Measurements from ENCODE around the gene FETUB.

Gene FETUB, protein sequence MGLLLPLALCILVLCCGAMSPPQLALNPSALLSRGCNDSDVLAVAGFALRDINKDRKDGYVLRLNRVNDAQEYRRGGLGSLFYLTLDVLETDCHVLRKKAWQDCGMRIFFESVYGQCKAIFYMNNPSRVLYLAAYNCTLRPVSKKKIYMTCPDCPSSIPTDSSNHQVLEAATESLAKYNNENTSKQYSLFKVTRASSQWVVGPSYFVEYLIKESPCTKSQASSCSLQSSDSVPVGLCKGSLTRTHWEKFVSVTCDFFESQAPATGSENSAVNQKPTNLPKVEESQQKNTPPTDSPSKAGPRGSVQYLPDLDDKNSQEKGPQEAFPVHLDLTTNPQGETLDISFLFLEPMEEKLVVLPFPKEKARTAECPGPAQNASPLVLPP

DNA sequence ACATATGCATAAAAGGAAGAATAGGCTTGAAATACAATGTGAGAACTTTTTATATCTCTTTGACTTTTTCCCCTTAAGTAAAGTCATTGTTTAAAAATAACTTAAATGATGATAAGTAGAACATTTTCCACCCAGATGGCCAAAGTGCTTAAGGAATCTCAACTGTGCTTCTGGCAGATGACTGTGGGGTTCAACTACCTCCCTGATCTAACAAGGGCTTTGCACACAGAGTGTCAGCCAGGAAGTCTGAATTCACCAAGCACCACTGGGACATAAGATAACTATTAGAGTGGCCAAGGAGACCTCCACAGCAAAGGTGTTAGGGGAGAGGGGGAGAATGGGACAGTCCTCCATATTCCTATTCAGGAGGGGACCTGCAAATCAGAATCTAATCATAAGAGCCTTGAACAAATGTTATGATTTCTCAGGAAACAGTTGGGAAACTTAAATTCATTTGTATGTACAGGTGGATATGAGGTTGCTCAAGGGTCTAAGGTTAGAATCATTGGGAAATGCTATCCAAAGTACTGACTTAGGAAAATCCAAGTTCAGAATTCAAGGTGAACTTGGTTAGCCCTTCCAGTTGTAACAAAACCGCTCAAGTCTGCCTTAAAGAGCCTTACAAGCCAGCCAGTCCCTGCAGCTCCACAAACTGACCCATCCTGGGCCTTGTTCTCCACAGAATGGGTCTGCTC is at the start of gene FETUB:
Gene FETUB, plus strand, starts transcription at position 622 of the 695 bp plus-strand sequence. Its CDS starts 62 bp downstream, at position 684.
- no peak for DNase-seq (ENCODE audit: low read depth in 2 of 3, low spot score in 2 of 3)

DNA sequence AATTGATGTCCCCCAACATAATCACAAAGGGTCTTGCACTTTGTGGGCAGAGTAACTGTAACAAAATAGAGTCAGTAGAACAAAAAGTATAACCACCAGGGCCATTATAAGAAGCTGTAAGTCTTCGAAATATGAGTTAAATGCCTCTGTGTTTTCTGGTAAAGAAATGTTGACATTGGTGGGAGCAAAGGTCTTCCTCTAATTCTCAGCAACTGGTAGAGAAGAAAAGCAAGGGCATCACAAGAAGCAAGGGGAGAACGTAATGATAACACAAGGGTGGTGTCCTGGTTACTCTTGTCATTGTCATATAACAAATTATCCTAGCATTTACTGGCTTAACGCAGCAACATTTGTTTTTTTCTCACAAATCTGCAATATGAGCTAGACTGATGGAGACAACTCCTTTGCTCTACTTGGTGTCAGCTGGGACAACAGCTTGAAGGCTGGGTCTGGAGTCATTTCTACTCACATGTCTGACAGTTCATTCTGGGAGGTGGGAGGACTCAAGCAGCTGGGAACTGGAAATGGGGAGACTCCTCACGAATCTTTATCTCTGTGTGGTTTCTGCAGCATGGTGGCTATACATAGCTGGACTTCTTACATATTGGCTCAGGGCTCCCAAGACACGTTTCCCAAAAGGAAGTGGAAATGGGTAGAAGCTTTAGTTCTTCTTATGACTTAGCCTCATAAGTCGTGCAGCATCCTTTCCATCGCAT is 49.5 kb upstream of the FETUB start:
- no peak for DNase-seq (ENCODE audit: low read depth in 2 of 3, low spot score in 2 of 3)

DNA sequence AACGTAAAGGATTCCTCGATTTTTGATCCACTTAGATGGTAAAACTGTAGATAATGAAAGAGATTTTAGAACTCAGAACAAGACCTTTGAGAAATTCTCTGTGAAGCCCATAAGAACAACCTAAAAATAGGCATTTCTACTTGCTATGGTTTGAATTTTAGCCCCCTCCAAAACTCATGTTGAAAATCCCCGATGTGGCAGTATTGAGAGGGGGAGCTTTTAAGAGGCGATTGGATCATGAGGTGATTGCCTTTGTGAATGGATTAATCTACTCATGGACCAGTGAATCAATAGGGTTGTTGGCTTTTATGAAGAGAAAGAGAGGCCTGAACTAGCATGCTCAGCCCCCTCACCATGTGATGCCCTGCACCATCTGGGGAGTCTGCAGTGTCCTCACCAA is 47.5 kb upstream of the FETUB start:
- no peak for DNase-seq (ENCODE audit: low read depth in 2 of 3, low spot score in 2 of 3)

DNA sequence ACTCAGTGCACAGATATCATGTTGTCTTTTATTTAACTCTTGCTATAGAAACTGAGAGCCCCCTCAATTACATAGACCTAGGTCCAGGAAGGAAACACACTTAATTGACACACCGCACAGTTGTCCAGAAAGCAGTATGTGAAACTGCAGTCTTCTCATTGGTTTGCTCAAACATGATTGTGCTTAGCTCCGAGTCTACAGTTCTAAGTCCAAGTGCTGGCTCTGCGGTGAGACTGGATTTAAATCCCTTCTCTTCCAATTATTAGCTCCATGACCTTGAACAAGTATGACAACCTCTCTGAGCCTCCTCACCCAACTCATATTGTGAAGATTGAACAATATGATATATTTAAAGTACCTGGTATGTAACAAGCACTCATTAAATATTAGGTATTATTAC is 46.3 kb upstream of the FETUB start:
- DNase-seq (ENCODE audit: low read depth in 2 of 3, low spot score in 2 of 3) = no peak

DNA sequence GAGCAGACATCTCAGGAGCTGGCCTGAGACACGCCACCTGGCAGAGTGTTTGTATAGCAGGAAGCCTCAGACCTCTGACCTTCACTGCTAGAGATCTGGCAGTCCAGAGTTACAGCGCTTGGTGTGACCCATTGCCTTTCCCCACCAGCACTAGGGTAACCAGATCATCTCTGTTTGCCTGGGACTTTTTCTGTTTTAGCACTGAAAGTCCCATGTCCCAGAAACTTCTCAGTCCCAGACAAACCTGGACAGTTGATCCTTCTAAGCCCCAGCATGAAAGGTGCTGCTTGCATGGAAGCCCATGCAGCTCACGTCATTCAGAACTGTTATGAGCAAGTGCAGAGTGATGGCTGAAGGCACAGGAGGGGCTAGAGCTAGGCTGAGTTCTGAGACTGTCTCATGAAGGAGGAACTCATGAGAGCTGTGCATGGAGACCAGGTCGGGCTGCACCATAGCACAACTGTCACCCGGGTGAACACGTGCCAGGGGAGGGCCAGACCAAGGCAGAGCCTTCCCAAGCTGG is 45.5 kb upstream of the FETUB start:
- no peak for DNase-seq (ENCODE audit: low read depth in 2 of 3, low spot score in 2 of 3)

DNA sequence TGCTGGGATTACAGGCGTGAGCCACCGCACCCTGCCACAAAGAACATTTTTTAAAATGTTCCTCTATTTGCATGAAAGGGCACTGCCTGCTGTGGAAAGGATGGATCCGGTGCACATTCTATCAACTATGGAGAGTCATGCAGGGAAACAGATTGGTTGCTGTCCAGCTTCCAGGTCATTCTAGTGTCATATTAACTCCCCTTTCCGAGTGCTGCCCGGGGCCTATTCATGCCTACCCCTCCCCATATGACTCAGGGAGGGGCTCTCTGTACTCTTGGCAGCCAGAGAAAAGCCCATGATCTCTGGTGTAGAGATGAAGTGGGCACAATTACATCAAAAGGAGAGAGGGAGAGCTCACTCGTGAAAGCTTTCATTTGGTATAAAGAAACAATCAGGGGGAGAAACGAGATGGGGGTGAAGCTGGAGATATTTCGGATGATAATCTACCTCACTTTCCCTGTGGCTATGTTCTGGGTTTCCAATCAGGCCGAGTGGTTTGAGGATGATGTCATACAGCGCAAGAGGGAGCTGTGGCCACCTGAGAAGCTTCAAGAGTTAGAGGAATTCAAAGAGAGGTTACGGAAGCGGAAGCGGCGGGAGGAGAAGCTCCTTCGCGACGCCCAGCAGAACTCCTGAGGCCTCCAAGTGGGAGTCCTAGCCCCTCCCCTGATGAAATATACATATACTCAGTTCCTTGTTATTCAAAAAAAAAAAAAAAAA is 43.5 kb upstream of the FETUB start:
- no peak for DNase-seq (ENCODE audit: low read depth in 2 of 3, low spot score in 2 of 3)

DNA sequence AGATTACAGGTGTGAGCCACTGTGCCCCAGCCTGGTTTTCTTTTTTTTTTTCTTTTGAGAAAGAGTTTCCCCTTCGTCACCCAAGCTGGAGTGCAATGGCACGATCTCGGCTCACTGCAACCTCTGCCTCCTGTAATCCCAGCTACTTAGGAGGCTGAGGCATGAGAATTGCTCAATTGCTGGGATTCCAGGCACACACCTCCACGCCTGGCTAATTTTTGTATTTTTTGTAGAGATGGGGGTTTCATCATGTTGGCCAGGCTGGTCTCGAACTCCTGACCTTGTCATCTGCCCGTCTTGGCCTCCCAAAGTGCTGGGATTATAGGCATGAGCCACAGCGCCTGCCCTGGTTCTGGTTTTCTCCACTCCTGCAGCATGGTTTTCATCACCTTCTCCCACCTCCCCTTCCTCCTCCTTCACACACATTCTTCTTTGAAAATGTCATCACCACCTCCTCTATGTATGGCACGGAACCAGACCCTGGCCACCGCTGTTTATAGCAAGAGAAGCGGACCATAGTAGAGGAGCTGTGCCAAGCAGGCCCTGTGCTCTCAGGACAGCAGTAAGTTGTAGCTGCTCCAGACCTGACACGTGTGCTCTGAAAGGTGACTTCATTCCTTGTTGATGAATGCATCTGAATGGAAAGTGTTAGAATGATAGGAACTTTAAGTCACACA is 42.0 kb upstream of the FETUB start:
- no peak for DNase-seq (ENCODE audit: low read depth in 2 of 3, low spot score in 2 of 3)

DNA sequence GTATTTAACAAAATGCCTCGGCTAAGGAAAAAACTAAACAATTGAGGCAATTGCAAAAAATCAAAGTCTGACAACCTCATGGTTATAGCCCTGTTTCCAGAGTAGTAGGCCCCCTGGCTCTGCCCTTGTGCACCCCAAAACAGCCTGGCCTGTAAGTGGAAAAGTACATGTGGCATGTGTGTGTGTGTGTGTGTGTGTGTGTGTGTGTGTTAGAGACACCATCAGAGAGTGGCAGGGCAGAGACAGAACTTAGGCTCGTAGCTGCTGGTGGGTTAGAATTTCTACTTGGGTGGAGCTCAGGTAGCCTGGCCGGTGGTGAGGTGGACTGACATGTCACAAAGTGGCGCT is 41.4 kb upstream of the FETUB start:
- DNase-seq (ENCODE audit: low read depth in 2 of 3, low spot score in 2 of 3) = no peak

DNA sequence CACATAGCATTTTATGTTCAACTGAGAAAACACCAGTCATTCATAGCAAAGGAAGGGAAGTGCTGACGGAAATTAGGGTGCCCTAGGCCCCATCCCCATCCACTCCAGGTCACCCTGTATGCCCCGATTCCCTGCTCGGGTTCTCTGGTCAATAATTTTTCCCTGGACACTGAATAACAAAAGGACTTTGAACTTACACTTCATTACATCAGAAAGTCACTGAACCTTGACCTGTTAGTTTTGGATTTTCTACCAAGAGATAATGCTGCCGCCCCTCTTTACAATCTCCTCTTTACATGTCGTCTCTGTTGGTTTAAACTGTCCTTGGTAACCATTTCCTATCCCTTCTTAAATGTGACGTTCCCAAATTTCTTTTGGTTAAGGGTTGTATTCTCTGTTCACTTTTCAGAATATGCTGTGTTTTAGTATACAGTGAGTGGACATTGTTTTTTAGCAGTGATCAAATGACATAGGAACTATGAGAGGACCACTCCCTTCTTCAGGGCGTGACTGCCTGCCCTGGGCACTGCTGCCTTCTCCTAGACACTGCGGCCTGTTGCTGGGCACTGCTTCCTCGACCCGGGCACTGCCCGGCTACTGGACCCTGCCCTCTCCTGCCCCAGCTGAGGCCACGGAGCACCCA is 40.9 kb upstream of the FETUB start:
- DNase-seq (ENCODE audit: low read depth in 2 of 3, low spot score in 2 of 3) = no peak

DNA sequence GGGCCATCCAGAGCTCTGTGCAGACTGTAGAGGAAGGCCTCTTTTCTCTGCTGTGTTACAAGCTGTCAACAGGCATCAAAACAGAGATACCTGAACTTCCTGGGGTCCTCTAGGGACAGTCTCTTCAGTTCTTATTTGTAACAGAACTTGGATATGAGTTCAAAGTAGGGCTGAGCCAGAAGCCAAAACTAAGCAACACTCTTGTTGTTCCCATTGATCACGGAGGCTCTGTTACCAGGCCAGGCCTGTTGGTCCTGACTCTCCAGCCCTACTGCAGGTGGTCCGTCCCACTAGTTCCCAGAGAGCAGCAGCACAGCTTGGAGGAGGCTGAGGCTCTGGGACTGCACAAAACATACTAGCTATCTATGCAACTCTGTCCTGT is 40.4 kb upstream of the FETUB start:
- DNase-seq (ENCODE audit: low read depth in 2 of 3, low spot score in 2 of 3) = no peak

DNA sequence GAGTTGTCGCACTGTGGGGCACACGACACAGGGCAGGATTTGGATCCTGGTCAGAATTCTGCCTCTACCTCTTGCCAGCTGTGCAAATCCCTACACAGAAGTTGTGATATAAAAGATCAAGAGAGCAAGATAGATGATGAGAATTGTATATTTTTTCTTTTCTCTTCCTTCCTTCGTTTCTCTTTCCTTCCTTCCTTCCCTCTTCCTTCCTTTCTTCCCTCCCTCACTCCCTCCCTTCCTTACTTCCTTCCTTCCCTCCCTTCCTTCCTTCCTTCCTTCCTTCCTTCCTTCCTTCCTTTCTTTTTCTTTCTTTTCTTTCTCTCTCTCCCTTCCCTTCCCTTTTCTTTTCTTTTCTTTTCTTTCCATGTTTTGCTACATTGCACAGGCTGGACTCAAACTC is 39.3 kb upstream of the FETUB start:
- DNase-seq (ENCODE audit: low read depth in 2 of 3, low spot score in 2 of 3) = no peak

DNA sequence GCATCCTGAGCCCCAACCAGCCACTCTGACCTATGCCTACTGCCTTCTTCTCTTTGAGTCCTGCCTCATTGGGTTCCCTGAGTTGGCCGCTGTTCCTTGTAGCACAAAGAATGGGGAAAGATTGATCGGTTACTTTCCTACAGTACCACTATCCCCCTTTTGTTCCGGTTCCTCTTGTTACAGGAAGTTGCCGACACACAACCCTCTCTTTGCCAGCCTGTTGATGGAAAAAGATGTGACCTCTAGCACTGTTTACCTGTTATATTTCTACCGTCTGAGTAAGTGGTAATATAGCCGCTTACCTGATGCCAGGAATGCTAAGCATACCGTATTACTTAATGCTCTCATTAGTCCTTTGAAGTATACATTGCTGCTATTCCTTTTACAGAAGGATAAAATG is 37.0 kb upstream of the FETUB start:
- no peak for DNase-seq (ENCODE audit: low read depth in 2 of 3, low spot score in 2 of 3)

DNA sequence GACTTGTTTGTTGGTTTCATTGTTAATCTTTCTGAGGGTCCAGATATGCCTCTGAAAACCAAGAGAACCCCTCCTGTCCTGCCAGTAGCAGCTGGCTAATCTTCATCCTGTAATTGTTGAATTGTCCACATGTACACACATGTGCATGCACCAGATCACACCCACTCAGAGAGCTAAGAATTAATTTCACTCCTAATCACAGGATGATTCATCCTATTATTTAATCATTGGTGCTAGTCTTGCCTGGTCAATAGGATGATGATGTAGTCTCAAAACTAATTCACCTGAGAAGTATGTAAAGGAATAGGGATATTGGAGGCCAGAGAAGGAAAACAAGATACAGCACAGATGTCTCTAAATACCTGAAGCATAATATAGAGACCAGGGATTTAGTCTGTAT is 35.1 kb upstream of the FETUB start:
- no peak for DNase-seq (ENCODE audit: low read depth in 2 of 3, low spot score in 2 of 3)

DNA sequence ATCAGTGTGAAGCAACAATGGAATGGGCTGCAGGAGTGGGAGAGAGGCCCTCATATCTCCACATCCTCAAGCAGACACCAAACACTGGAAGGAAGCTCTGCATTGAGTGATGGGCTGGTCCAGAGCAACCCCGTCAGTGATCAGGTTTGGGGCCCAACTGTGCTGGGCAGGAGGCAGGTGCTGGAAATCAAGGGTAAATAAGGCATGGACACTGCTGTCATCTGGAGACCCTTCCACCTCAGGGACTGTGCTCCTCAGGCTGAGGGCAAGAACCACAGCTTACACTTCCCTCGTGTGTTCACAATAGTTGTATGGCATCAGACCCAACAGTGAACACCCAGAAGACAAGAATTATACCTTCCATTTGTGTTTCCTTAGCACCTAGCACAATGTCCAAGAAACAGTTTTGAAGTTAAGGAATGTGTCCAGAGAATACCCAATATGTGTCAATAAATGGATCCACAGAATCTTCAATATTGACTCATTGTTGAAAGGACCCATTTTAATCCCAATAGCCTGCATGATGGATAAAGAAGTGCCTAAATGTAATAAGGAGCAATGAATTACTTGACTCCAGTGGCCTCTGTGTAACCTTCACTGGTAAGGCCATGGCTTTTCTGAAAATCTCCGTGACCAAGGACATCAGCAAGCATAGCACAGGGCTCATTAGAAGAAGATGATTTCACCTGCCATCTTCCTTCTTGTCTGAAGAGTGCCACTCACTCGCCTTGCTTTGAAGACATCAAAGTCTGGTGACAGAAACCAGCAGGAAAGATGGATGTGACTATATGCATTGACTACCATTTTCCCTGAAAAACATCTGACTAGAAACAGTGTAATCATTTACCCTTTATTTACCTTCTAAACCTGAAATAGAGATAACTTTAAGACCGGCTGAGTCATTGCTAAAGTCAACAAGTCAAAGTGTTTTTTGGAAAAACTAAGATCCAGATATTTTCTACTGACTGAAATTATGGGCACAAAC is 34.3 kb upstream of the FETUB start:
- DNase-seq (ENCODE audit: low read depth in 2 of 3, low spot score in 2 of 3) = no peak

DNA sequence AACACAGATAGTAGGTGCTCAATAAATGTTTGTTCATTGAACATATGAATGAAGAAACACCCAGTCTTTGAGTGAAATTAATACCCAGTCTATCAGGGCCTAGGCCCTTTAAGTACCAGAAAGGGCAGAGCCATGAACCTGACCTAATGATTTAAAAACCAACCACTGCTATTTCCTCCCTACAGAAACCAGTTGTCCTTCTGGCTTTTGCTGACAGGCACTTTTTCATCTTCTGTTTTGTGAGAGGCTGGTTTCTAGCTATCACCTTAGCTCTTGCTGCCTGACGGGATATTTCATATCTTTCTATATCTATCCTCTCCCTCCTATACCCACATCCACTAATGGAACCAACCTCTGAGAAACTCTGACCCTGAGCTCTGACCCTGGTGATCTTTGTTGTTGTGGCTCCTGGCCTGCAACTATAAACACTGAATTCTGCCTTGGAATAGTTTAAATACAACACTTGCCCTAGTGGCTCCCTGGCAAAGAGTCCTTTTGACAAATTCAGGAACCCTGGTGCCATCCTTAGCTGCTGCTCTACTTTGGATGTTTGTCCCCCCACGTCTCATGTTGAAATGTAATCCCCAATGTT is 31.5 kb upstream of the FETUB start:
- no peak for DNase-seq (ENCODE audit: low read depth in 2 of 3, low spot score in 2 of 3)

DNA sequence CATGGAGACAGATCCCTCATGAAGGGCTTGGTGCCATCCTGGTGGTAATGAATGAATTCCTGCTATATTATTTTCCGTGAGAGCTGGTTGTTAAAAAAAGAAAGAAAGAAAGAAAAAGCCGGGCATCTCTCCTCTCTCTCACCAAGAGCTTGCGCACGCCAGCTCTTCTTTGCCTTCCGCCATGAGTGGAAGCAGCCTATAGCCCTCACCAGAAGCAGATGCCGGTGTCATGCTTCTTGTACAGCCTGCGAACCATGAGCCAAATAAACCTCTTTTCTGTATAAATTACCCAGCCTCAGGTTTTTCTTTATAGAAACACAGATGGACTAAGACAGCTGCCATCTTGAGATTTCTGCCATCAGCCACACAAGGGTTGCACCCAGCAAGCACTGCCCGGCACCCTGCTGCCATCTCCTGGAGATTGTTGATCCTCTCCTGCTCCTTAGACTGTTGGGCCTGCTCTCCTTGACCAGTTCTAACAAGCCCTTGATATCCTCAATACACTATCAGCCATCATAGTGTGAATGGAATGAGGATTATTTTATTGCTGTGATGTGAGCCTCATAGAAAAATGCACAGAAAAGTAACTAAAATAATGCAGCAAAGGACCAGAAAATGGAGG is 30.8 kb upstream of the FETUB start:
- DNase-seq (ENCODE audit: low read depth in 2 of 3, low spot score in 2 of 3) = no peak

DNA sequence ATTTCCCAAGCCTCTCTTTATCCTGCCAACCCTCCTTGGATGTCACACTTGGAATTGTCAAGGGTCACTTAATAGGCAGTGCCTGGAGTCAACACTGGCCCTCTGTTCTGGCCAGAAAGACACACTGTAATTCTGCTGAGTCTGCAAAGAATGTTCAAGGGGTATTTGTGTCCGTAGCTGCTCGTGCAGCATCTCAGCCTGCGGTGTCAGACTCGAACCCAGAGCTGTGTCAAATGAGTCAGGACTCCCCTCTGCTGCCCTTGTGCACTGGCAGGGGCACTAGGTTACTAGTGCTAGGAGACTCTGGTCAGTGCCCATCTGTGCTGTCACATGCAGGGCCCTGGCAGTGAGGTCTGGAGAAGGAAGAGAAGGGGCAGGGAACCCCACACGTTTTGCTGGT is 28.1 kb upstream of the FETUB start:
- DNase-seq (ENCODE audit: low read depth in 2 of 3, low spot score in 2 of 3) = no peak
